WERI-Rb-1 (cell line): ENCODE measurements around the gene ECPAS.
A peak's percentile ranks its signal among the peaks of the same experiment; 100 is the strongest.
"Not testable (repeated sequence)": the region's sequence is repeated elsewhere in the genome, so short reads cannot be mapped to it uniquely, and the experiment has no call there.

Source experiments
- DNase-seq: peaks from one replicate; pipeline ENCODE4 v3.0.0-alpha.2; 2020
- H3K27ac ChIP-seq: fragments of 250-450 bp; sonication (Bioruptor Pico); 2 replicates; pipeline ENCODE4 v1.5.1; 2020; ENCODE audit warnings: mild to moderate bottlenecking, moderate library complexity
- H3K27me3 ChIP-seq: fragments of 250-450 bp; sonication (Bioruptor Pico); 2 replicates; pipeline ENCODE4 v1.5.1; 2021; ENCODE audit warnings: mild to moderate bottlenecking, low read depth, moderate library complexity; ENCODE audit not compliant: insufficient read depth, severe bottlenecking
- H3K36me3 ChIP-seq: fragments of 250-450 bp; sonication (Bioruptor Pico); 2 replicates; pipeline ENCODE4 v1.5.1; 2020; ENCODE audit warnings: mild to moderate bottlenecking, moderate library complexity
- H3K4me3 ChIP-seq: 2 replicates; pipeline ENCODE4 v1.5.1; 2011; ENCODE audit warnings: low read depth, mild to moderate bottlenecking, control low read depth, low read length
- H3K9me3 ChIP-seq: fragments of 250-450 bp; sonication (Bioruptor Pico); 2 replicates; pipeline ENCODE4 v1.5.1; 2021; ENCODE audit warnings: mild to moderate bottlenecking, moderate library complexity; ENCODE audit not compliant: severe bottlenecking
- CTCF ChIP-seq: IDR thresholded peaks from 2 replicates; pipeline ENCODE4 v1.5.1; 2011; ENCODE audit warnings: low read depth, mild to moderate bottlenecking, control low read depth, inconsistent platforms, low read length

ECPAS gene

GRCh38 chr9:111407813-111408212 is 76.4 kb downstream of the ECPAS start:
- Histone ChIP-seq H3K4me3 (no peak overlapping the region), H3K27ac (no peak overlapping the region), H3K36me3 (peaks cover 73% of the 10 kb centered on the region), H3K9me3 (no peaks in the 10 kb centered on the region), H3K27me3 (no peaks in the 10 kb centered on the region)
- no peak for TF ChIP-seq CTCF
- DNase-seq, result no peak

GRCh38 chr9:111405701-111406100 is 78.5 kb downstream of the ECPAS start:
- Histone ChIP-seq H3K4me3 (no peak overlapping the region), H3K36me3 (peaks cover 59% of the 10 kb centered on the region), H3K9me3 (peaks cover 11% of the 10 kb centered on the region), H3K27me3 (no peaks in the 10 kb centered on the region), H3K27ac (no peak overlapping the region)
- no peak for TF ChIP-seq CTCF
- no peak for DNase-seq

- peaks cover 19% of the 10 kb centered on the region for H3K9me3 ChIP-seq
- H3K4me3 ChIP-seq, H3K27me3 ChIP-seq, H3K27ac ChIP-seq, DNase-seq: not testable (repeated sequence)
- H3K36me3 ChIP-seq, result peaks cover 49% of the 10 kb centered on the region
These were observed 82.7 kb downstream of the ECPAS start for GRCh38 chr9:111401486-111401885.

GRCh38 chr9:111400564-111400898 is 83.7 kb downstream of the ECPAS start:
- no peak overlapping the region for H3K27ac ChIP-seq
- H3K36me3 ChIP-seq, result peaks cover 49% of the 10 kb centered on the region
- DNase-seq, result no peak
- H3K9me3 ChIP-seq, result peaks cover 19% of the 10 kb centered on the region
- no peak overlapping the region for H3K4me3 ChIP-seq
- H3K27me3 ChIP-seq, result no peaks in the 10 kb centered on the region
- TF ChIP-seq CTCF, result no peak

- peaks cover 49% of the 10 kb centered on the region for H3K36me3 ChIP-seq
- DNase-seq, result peak; percentile 17
- TF ChIP-seq CTCF, result peak; percentile 71
These were observed 84.2 kb downstream of the ECPAS start for GRCh38 chr9:111399772-111400563.

GRCh38 chr9:111399211-111399739 is 84.9 kb downstream of the ECPAS start:
- no peak for DNase-seq
- H3K27me3 ChIP-seq, result no peaks in the 10 kb centered on the region
- H3K4me3 ChIP-seq, result no peak overlapping the region
- H3K9me3 ChIP-seq, result peaks cover 19% of the 10 kb centered on the region
- no peak overlapping the region for H3K27ac ChIP-seq
- peaks cover 51% of the 10 kb centered on the region for H3K36me3 ChIP-seq
- TF ChIP-seq CTCF, result no peak

More at GRCh38 chr9:111399772-111400563, 84.2 kb downstream of the ECPAS start:
- H3K4me3 ChIP-seq, result no peak overlapping the region
- H3K9me3 ChIP-seq, result peaks cover 19% of the 10 kb centered on the region
- H3K27me3 ChIP-seq, result no peaks in the 10 kb centered on the region
- no peak overlapping the region for H3K27ac ChIP-seq
